NCI-H2196 (cell line): ENCODE measurements around the gene ADAMTSL1.

Experiments used
- DNase-seq: peaks from one replicate; lab custom pipeline; 2025; ENCODE audit not compliant: unreplicated experiment; lab: John Stamatoyannopoulos, UW

The ADAMTSL1 gene

GRCh38 chr9:18473652-18474279 is at the start of gene ADAMTSL1:
Gene ADAMTSL1, plus strand, starts transcription at chr9:18474153. Its CDS starts 80 bp downstream, at chr9:18474233.
- no peak for DNase-seq

GRCh38 chr9:18427691-18428090 is 46.3 kb upstream of the ADAMTSL1 start:
- DNase-seq: no peak

DNA sequence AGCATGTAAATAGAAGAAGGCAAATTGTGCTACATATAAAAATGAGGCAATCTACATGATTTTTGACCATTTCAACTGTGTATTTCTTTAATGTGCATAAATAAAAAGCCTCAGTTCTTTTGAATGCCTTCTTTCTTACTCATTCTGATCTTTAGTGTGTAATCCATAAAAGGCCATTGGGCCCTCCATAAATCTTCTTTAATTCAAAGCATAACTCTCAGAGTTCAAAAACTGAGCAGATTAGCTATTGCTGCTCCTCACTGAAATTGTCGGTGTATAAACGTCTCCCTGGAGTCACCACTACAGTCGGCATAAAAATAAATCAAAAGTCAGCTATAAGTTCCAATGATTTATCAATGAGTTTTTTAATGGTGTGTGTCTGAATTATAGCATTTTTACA is 45.3 kb upstream of the ADAMTSL1 start:
- DNase-seq: no peak

- no peak for DNase-seq
Measured at GRCh38 chr9:18429070-18429469, 44.9 kb upstream of the ADAMTSL1 start.

DNA sequence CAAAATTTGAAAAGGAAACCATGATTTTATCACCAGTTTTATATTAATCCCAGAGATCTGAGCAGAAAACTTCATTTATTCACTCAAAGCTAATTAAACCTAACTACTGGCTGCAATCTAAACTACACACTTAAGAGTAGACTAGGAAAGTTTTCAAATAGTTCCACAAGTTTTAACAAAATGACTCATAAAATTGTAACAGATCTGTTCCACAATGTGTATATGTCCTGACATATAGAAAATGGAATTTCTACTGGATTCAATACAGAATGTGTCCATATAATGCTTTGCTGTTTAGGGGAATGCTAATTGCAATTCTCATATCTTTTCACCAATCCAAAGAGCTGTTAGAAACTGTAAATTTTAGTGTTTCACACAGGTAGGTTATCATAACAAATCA is 40.3 kb upstream of the ADAMTSL1 start:
- DNase-seq: no peak

DNA sequence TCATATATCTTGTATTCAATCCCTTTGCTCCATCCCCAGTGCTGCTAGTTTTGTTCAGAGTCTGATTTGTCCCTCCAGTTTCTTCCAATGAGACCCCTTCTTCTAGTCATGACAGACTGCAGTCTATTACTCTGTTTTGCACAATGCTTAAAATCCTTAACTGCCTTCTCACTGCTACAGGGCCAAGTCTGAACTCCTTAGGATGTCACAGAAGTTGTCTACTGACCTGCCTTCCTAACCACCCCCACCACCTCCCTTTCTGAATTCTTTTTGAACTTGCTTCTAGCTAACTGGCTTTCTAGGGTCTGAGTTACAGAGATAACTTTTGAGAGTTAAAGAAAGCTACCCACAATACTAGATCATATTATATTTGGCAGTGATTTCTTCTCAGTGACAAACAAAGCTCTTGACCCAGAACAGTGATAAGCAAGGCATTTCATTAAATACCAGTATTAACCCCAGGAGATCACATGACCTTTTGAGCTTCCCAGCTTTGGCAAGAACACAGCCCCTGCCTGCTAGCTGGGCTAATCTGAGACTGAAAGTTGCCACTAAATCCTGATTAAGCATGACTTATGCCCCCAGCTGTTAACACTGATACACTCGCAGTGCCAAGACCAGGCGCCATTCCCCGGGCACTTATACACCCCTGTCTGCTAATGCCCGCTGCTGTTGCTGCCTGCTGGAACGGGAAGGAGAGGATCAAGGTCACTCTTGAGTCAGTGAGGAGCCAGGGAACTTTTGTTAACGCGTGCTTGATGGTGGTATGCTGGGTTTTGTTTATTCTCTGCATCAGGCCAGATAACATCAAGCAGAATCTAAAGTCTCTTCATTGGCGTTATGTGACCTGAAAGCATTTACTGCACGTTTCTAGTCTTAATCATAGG is 36.4 kb upstream of the ADAMTSL1 start:
- peak; percentile 50 for DNase-seq

DNA sequence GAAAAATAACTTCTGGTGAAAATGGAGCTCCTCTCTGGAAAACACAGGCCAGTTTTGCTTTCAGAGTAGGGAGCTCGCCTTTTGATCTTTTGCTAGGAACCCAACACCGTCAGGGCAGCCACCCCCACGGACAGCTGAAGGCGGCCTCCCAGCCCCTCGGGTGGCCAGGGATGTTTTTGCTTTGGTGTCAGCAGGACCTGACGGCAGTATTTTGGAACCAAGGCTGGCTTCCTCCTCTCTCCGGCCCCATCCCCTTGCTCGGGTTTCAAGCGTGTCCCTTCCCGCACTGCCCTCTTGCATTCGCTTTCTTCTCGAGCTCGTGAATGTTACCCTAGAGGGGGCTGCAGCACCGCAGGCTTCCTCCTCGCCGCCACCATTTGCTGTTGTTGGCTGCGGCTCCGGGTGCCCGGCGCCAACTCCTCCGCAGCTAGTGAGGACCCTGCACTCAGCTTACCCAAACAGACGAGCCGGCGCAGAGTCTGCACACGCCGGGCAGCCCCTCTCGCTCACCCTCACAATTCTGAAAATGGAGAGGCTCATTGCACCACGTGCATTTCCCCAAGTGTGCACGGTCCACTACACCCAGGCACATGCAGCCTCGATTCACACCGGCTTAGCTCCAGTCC is 35.5 kb upstream of the ADAMTSL1 start:
- DNase-seq: no peak

GRCh38 chr9:18438951-18439350 is 35.0 kb upstream of the ADAMTSL1 start:
- no peak for DNase-seq

DNA sequence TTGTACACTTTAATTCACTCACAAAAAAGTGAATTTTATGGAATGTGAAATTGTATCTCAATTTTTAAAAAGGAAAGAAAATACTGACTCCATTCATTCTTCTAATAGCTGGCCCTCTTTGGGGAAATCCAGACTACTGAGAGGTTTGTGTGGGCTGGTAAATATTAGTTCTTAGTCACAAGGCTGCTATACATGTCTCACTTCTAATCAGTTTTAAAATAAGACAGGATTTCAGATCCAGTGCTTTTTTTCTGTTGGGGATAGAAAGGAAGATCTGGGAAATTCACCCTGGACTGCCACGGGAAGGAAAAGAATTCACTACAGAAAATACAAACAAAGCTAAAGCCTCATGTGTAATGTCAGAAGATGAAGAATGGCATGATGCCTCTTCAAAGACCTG is 32.7 kb upstream of the ADAMTSL1 start:
- DNase-seq: no peak

DNA sequence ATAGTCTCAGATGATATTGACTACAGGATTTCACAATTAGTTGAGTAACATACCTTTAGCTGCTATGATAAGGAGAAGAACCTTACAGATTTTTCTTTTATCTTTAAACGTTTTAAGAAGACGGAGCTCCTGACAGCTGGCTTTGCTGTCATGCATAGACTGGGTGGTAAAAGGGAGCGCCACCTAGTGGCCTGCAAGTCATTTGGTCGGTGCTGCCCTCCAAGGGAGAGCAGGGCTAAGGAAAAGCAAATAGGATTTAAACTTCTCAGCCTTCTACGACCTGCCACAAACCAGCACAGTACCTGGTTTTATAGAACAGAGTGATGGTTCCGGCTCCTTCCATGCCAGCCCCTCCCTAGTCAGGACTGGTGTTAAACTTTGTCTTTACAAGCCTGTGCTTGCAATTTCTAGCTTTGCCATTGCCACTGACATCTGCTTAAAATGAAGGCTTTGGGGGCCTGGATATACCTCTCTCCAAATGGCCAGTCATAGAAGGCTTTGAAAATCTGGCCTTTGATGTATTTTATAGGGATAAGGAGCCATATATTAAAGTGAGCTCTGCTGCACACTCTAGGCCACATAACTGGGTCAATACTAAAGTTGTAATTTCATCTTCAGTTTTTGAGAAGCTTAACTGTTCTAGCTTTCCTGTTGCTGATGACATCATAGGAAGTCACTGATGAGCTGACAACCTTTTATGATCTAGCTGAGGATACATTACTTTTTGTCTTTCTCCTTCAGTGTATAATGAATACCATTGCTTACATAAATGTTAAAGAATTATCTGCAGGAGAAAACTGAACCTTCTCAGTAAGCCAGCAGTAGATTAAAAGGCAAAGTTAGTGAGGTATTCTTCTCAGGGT is 31.1 kb upstream of the ADAMTSL1 start:
- DNase-seq: peak; percentile 46

GRCh38 chr9:18447131-18447530 is 26.8 kb upstream of the ADAMTSL1 start:
- DNase-seq: no peak

DNA sequence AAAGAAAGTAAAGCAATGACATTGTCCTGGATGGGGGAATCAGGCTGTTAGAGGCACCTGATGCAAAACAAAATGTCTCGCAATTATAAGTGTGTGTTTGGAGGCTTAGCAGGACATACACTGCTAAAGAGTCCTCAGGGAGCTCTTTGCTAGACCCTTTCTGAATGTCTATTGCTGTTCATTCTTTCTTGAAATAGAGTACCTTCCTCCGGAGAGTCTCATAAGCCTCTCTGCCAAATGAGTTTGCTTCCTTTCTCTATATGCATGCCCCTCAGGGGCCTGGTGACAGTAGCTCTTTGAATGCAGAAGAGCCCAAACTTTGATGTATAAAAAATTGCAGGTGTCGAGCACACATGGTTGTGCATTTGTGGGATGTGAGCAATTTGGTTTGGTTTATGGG is 26.4 kb upstream of the ADAMTSL1 start:
- no peak for DNase-seq

- DNase-seq: no peak
Measured at GRCh38 chr9:18448101-18448500, 25.9 kb upstream of the ADAMTSL1 start.

DNA sequence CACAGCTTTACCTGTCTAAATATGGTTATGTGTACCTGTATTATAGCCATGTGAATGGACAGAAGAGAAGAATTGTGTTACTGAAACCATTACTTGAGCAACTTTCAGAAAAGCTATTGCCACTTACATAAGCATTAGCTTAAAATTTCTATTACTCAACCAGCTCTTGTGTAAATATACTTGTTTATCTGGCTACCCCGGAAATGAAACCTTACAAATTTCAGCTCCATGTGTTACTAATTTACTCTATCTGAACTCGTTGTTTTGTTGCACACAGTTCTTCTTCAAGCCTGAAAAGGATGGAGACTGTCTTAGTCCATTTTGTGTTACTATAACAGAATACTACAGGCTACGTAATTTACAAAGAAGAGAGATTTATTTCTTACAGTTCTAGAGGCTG is 22.5 kb upstream of the ADAMTSL1 start:
- DNase-seq: no peak

- DNase-seq: no peak
Measured at GRCh38 chr9:18452276-18452675, 21.7 kb upstream of the ADAMTSL1 start.

DNA sequence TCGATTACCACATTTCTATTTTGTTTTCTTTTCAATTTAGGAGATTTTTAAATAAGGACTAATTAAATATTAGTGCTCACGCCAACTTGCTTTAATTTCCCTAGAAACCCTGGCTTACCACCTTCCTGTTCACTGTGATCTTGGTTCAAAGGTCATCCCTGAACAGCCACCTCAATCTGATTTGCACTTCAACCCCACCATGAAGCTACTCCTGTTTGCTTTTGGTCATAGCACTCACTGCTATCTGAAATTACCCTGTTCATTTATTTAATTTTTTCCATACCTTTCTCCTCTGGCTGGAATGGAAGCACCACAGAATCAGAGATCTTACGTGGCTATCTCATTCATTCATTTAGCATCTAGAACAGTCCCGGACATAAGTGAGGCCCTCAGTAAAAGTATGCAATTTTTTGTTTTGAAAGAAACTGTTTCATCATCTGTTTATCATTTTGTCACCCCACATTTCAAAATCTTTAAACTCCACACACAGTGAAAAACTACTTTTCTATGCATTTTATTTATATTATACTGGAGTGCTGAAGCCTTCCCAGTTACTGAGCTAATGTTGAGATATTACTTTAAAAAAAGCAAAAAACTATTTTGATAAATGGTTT is 17.2 kb upstream of the ADAMTSL1 start:
- no peak for DNase-seq

GRCh38 chr9:18457510-18457909 is 16.4 kb upstream of the ADAMTSL1 start:
- no peak for DNase-seq

DNA sequence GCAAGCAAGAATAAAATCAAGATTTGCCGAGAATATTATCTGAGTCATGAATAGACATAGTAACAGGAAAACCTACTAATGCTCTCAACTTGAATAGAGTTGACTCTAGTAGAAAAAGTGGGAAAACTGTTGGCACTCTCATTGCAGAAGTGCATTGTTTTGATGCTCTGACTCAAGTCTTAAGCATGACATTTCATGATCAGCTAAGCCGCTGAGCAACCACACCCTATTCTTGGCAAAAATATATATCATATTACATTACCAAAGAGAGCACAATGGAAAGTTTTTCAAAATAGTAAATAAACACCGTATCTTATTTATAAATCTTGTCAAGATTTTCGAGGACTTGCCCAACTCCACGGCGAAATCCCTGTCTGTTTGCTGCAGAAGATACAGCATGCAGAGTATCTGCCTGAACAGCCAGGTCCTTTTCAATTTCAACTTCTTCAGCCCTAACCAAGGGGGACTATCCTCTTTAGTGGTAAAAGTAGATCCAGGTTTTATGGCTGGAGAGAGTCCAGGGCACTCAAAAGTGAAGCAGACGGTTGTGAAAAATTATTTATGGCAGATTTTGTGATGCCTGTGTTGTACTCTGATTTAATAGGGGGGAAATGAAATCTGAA is 13.9 kb upstream of the ADAMTSL1 start:
- DNase-seq: no peak

DNA sequence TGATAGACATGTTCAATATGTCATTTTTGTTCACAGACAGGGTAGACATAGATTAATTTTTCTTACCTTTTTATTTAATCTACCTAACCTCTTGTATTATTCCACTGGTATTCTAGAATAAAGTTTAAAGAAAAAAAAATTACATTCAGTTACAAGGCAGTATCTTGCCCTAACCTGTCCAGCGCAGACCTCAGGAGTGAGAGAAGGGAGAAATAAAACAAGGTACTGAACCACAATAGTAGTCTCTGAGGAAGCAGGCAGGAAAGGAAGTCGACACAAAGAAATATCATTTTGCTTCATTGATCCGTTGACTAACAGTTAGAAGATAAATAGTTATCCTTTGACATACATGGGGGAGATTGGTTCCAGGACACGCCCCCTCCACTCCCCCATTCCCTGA is 12.5 kb upstream of the ADAMTSL1 start:
- DNase-seq: no peak

GRCh38 chr9:18463991-18464390 is 10.0 kb upstream of the ADAMTSL1 start:
- DNase-seq: no peak
